Gastroesophageal sphincter (tissue), 3 donors: ENCODE measurements around the gene MIPOL1.
"Not testable (repeated sequence)": the region's sequence is repeated elsewhere in the genome, so short reads cannot be mapped to it uniquely, and the experiment has no call there.

Experiments used
- POLR2A ChIP-seq, 2 donors: fragments of 450-650 bp; IDR thresholded peaks; one replicate each; pipeline ENCODE4 v1.6.1; 2017; ENCODE audit warnings: antibody characterized with exemption in 2 of 2, mild to moderate bottlenecking in 2 of 2, moderate library complexity in 1 of 2
- POLR2AphosphoS5 ChIP-seq: sonication (generic); formaldehyde crosslinking; IDR thresholded peaks from one replicate; pipeline ENCODE4 v1.6.1; 2017; ENCODE audit warnings: antibody characterized with exemption
- TF ChIP-seq, protein P1 (sequence below), 4 experiments: fragments of 200-600 bp in 2 of 4; fragments of 450-650 bp in 2 of 4; sonication (generic) in 1 of 4; IDR thresholded peaks; one replicate each; pipeline ENCODE4 v1.5.1; 2017 to 2019; ENCODE audit warnings: antibody characterized with exemption in 4 of 4, mild to moderate bottlenecking in 2 of 4, moderate library complexity in 2 of 4

DNA sequence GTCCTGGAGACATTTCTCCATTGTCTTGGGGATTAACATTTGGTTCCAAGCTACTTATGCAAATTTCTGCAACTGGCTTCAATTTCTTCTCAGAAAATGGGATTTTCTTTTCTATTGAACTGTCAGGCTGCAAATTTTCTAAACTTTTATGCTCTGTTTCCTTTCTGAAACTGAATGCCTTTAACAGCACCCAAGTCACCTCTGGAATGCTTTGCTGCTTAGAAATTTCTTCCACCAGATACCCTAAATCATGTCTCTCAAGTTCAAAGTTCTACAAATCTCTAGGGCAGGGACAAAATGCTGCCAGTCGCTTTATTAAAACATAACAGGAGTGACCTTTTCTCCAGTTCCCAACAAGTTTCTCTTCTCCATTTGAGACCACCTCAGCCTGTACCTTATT, 264.7 kb downstream of the MIPOL1 start:
- not testable (repeated sequence) for TF ChIP-seq POLR2AphosphoS5; POLR2A (IDR thresholded peaks at IDR 0.05)
- TF ChIP-seq, protein P1, sequence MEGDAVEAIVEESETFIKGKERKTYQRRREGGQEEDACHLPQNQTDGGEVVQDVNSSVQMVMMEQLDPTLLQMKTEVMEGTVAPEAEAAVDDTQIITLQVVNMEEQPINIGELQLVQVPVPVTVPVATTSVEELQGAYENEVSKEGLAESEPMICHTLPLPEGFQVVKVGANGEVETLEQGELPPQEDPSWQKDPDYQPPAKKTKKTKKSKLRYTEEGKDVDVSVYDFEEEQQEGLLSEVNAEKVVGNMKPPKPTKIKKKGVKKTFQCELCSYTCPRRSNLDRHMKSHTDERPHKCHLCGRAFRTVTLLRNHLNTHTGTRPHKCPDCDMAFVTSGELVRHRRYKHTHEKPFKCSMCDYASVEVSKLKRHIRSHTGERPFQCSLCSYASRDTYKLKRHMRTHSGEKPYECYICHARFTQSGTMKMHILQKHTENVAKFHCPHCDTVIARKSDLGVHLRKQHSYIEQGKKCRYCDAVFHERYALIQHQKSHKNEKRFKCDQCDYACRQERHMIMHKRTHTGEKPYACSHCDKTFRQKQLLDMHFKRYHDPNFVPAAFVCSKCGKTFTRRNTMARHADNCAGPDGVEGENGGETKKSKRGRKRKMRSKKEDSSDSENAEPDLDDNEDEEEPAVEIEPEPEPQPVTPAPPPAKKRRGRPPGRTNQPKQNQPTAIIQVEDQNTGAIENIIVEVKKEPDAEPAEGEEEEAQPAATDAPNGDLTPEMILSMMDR (IDR thresholded peaks at IDR 0.05): not testable (repeated sequence)
